SK-N-MC (cell line): ENCODE results near the gene ITGA1.

Experiments used
- EZH2 ChIP-seq: fragments of 200-600 bp; sonication (generic); IDR thresholded peaks from one replicate; pipeline ENCODE4 v1.6.1; 2017; ENCODE audit warnings: antibody characterized with exemption
- POLR2AphosphoS5 ChIP-seq: IDR thresholded peaks from 2 replicates; pipeline ENCODE4 v1.6.1; 2012; ENCODE audit warnings: mild to moderate bottlenecking, low read depth, low read length, borderline replicate concordance

DNA sequence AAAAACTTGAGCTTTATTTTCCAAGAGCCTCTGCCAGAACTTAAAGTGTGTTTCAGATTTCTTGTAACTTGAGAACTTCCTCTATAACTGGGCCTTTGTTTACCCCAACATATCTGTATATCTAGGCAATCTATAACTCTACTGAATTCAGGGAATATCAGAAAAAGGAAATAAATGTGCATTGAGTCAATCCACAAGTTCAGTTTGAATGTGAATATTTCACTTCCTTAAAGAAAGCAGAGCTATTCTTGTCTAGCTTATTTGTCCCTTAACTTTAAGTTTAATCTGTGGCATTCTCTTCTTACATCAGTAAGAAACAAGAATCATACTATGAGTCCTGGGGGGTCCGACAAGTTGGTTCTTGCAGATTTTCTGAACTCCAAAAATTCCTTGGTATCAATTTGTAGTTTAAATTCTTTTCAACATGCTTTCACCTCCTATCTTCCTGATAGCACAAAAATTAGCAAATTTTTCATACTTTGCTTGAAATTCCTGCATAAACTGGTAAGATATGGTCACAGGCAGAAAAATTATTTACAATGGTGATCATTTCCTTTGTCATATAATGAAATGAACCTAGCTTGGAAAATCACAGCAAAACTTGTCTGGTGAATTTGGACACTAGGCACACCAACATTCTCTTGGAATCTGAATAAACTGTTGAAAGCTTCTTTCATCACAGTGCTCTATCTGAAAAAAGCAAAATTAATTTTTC, 19.8 kb upstream of the ITGA1 start:
- TF ChIP-seq POLR2AphosphoS5 (no peak), EZH2 (no peak)
